ENCODE data around the gene FLG2. TPM values are rescaled to one million over a fixed set of nuclear protein-coding genes. Genes with fewer than 3 reads are reported as not detected.
"Not testable (repeated sequence)": the region's sequence is repeated elsewhere in the genome, so short reads cannot be mapped to it uniquely, and the experiment has no call there.

Gene FLG2
- total RNA-seq, 1 donor from 2014 or later, result not detected

GRCh38 chr1:152313319-152313801 lies 46.4 kb downstream of the FLG2 start:
- H3K4me1 ChIP-seq, result no peaks in the 10 kb centered on the region
- H3K4me3 ChIP-seq, result no peak overlapping the region
- peaks cover 0 to 4% of the 10 kb centered on the region in 2 donors for H3K36me3 ChIP-seq
- no peaks in the 10 kb centered on the region for H3K27me3 ChIP-seq
- no peak for TF ChIP-seq CTCF (IDR thresholded peaks at IDR 0.05)
- H3K27ac ChIP-seq, result no peak overlapping the region
- intact Hi-C loops (cut with DNase I), result no loop called here
- peaks cover 7% of the 10 kb centered on the region in 2 donors for H3K9me3 ChIP-seq
- DNase-seq (ENCODE audit: low spot score in 2 of 2), result no peak

- H3K27ac ChIP-seq; H3K27me3 ChIP-seq; H3K4me1 ChIP-seq; intact Hi-C loops (cut with DNase I); H3K36me3 ChIP-seq; DNase-seq (ENCODE audit: low spot score in 2 of 2); H3K4me3 ChIP-seq: not testable (repeated sequence)
- peaks cover 7 to 11% of the 10 kb centered on the region in 2 donors for H3K9me3 ChIP-seq
Measured at GRCh38 chr1:152312169-152312568, 47.6 kb downstream of the FLG2 start.

GRCh38 chr1:152309955-152310354 lies 49.9 kb downstream of the FLG2 start:
- peaks cover 7 to 13% of the 10 kb centered on the region in 2 donors for H3K9me3 ChIP-seq
- peaks cover 0 to 5% of the 10 kb centered on the region in 2 donors for H3K36me3 ChIP-seq
- H3K4me3 ChIP-seq, result no peak overlapping the region
- intact Hi-C loops (cut with DNase I), result no loop called here
- DNase-seq (ENCODE audit: low spot score in 2 of 2), result no peak
- no peak for TF ChIP-seq CTCF (IDR thresholded peaks at IDR 0.05)
- no peaks in the 10 kb centered on the region for H3K4me1 ChIP-seq
- no peaks in the 10 kb centered on the region for H3K27me3 ChIP-seq
- H3K27ac ChIP-seq, result no peak overlapping the region

GRCh38 chr1:152309320-152309901 lies 50.4 kb downstream of the FLG2 start:
- H3K4me1 ChIP-seq; DNase-seq (ENCODE audit: low spot score in 2 of 2); H3K4me3 ChIP-seq; intact Hi-C loops (cut with DNase I); H3K27ac ChIP-seq; H3K27me3 ChIP-seq; H3K36me3 ChIP-seq: not testable (repeated sequence)
- H3K9me3 ChIP-seq, result peaks cover 7 to 13% of the 10 kb centered on the region in 2 donors

GRCh38 chr1:152308758-152309157 lies 51.0 kb downstream of the FLG2 start:
- DNase-seq (ENCODE audit: low spot score in 2 of 2); H3K36me3 ChIP-seq; H3K27ac ChIP-seq; H3K4me1 ChIP-seq; H3K27me3 ChIP-seq; intact Hi-C loops (cut with DNase I); H3K4me3 ChIP-seq: not testable (repeated sequence)
- H3K9me3 ChIP-seq, result peaks cover 7 to 13% of the 10 kb centered on the region in 2 donors

- H3K4me3 ChIP-seq; intact Hi-C loops (cut with DNase I); H3K27me3 ChIP-seq; H3K27ac ChIP-seq; H3K36me3 ChIP-seq; DNase-seq (ENCODE audit: low spot score in 2 of 2); H3K4me1 ChIP-seq: not testable (repeated sequence)
- peaks cover 7 to 13% of the 10 kb centered on the region in 2 donors for H3K9me3 ChIP-seq
Measured at GRCh38 chr1:152307970-152308369, 51.8 kb downstream of the FLG2 start.

- H3K4me1 ChIP-seq; H3K36me3 ChIP-seq; H3K4me3 ChIP-seq; H3K27me3 ChIP-seq; intact Hi-C loops (cut with DNase I); DNase-seq (ENCODE audit: low spot score in 2 of 2); H3K27ac ChIP-seq: not testable (repeated sequence)
- peaks cover 2 to 22% of the 10 kb centered on the region in 2 donors for H3K9me3 ChIP-seq
Measured at GRCh38 chr1:152306123-152306522, 53.7 kb downstream of the FLG2 start.

GRCh38 chr1:152304773-152305172 lies 55.0 kb downstream of the FLG2 start:
- H3K36me3 ChIP-seq; H3K27ac ChIP-seq; H3K4me3 ChIP-seq; H3K4me1 ChIP-seq; H3K27me3 ChIP-seq; DNase-seq (ENCODE audit: low spot score in 2 of 2); intact Hi-C loops (cut with DNase I): not testable (repeated sequence)
- peaks cover 2 to 22% of the 10 kb centered on the region in 2 donors for H3K9me3 ChIP-seq

GRCh38 chr1:152303139-152303872 lies 56.5 kb downstream of the FLG2 start:
- DNase-seq (ENCODE audit: low spot score in 2 of 2); H3K4me1 ChIP-seq; intact Hi-C loops (cut with DNase I): not testable (repeated sequence)

More at GRCh38 chr1:152303139-152303872, 56.5 kb downstream of the FLG2 start:
- peaks cover 0 to 18% of the 10 kb centered on the region in 2 donors for H3K9me3 ChIP-seq
- not testable (repeated sequence) for H3K27ac ChIP-seq, H3K27me3 ChIP-seq, H3K36me3 ChIP-seq, H3K4me3 ChIP-seq

Data from ascending aorta (tissue), 2 donors.